Measurements from ENCODE around the gene OR10T2. TPM values are rescaled to one million over a fixed set of nuclear protein-coding genes. Genes with fewer than 3 reads are reported as not detected.

OR10T2 gene
- polyA plus RNA-seq, 1 donor from 2014 or later, result not detected

- Histone ChIP-seq H3K9ac (ENCODE audit: low read length) (no peak overlapping the region), H3K4me2 (ENCODE audit: low read length) (no peak overlapping the region), H3K36me3 (ENCODE audit: insufficient read depth, low read length) (no peaks in the 10 kb centered on the region), H2AFZ (ENCODE audit: low read depth, low read length) (no peak overlapping the region), H3F3A (ENCODE audit: insufficient read depth, low read length, poor library complexity, severe bottlenecking) (no peaks in the 10 kb centered on the region), H3K27ac (ENCODE audit: low read length) (no peak overlapping the region), H3K27me3 (ENCODE audit: insufficient read depth, low read depth, low read length) (no peaks in the 10 kb centered on the region), H3K79me2 (replicated peaks; ENCODE audit: insufficient read depth, low read length) (no peaks in the 10 kb centered on the region), H3K9me3 (ENCODE audit: low read length) (no peaks in the 10 kb centered on the region), H3K4me3 (ENCODE audit: low read length) (no peak overlapping the region), H3K9me2 (ENCODE audit: insufficient read depth, low read length) (no peaks in the 10 kb centered on the region), H4K20me1 (ENCODE audit: insufficient read depth) (no peaks in the 10 kb centered on the region)
- TF ChIP-seq CTCF (IDR thresholded peaks at IDR 0.05; ENCODE audit: poor library complexity, severe bottlenecking) (no peak), SMC3 (conservative IDR thresholded peaks at IDR 0.05; ENCODE audit: poor library complexity) (no peak), POLR2AphosphoS5 (IDR thresholded peaks at IDR 0.05) (no peak), TAF1 (IDR thresholded peaks at IDR 0.05; ENCODE audit: low read depth) (no peak), EZH2 (IDR thresholded peaks at IDR 0.05; ENCODE audit: borderline replicate concordance, insufficient read depth, low read length, poor library complexity, severe bottlenecking) (no peak), RAD21 (conservative IDR thresholded peaks at IDR 0.05) (no peak), REST (IDR thresholded peaks at IDR 0.05; ENCODE audit: borderline replicate concordance) (no peak)
Observed at GRCh38 chr1:158371188-158371953, 27.9 kb downstream of the OR10T2 start.

- H3F3A ChIP-seq (ENCODE audit: insufficient read depth, low read length, poor library complexity, severe bottlenecking), result no peaks in the 10 kb centered on the region
- TF ChIP-seq CTCF (IDR thresholded peaks at IDR 0.05; ENCODE audit: poor library complexity, severe bottlenecking) (no peak), EZH2 (IDR thresholded peaks at IDR 0.05; ENCODE audit: borderline replicate concordance, insufficient read depth, low read length, poor library complexity, severe bottlenecking) (no peak), MXI1 (conservative IDR thresholded peaks at IDR 0.05; ENCODE audit: poor library complexity, severe bottlenecking) (no peak)
- H3K36me3 ChIP-seq (ENCODE audit: insufficient read depth, low read length), result no peaks in the 10 kb centered on the region
Observed at GRCh38 chr1:158366783-158367182, 32.5 kb downstream of the OR10T2 start.

More at GRCh38 chr1:158366783-158367182, 32.5 kb downstream of the OR10T2 start:
- Histone ChIP-seq H3K27me3 (ENCODE audit: insufficient read depth, low read depth, low read length) (no peaks in the 10 kb centered on the region), H3K79me2 (replicated peaks; ENCODE audit: insufficient read depth, low read length) (no peaks in the 10 kb centered on the region), H2AFZ (ENCODE audit: low read depth, low read length) (no peak overlapping the region), H3K4me3 (ENCODE audit: low read length) (no peak overlapping the region), H3K9me3 (ENCODE audit: low read length) (no peaks in the 10 kb centered on the region), H3K9me2 (ENCODE audit: insufficient read depth, low read length) (no peaks in the 10 kb centered on the region), H4K20me1 (ENCODE audit: insufficient read depth) (no peaks in the 10 kb centered on the region), H3K27ac (ENCODE audit: low read length) (no peak overlapping the region), H3K4me2 (ENCODE audit: low read length) (no peak overlapping the region), H3K9ac (ENCODE audit: low read length) (no peak overlapping the region)

All from neural cell (in vitro differentiated cells).